ENCODE data around the gene TAGLN. TPM values are rescaled to one million over a fixed set of nuclear protein-coding genes. Genes with fewer than 3 reads are reported as not detected.
"Not testable (repeated sequence)": the region's sequence is repeated elsewhere in the genome, so short reads cannot be mapped to it uniquely, and the experiment has no call there.

TAGLN gene
- total RNA-seq, 1 donor from 2014 or later, result 12.9 TPM

DNA sequence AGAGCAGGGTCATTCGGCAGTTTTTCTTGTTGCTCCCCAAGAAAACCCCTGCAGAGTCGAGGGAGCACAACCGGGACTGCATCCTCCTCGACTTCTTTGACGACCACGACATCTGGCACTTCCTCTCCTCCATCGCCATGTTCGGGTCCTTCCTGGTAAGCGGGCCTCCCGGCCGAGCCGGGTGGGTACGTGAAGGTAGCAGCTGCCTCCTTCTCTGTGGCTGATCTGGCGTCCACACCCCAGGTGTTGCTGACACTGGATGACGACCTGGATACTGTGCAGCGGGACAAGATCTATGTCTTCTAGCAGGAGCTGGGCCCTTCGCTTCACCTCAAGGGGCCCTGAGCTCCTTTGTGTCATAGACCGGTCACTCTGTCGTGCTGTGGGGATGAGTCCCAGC lies 3.4 kb upstream of the TAGLN start:
- no peak for DNase-seq

DNA sequence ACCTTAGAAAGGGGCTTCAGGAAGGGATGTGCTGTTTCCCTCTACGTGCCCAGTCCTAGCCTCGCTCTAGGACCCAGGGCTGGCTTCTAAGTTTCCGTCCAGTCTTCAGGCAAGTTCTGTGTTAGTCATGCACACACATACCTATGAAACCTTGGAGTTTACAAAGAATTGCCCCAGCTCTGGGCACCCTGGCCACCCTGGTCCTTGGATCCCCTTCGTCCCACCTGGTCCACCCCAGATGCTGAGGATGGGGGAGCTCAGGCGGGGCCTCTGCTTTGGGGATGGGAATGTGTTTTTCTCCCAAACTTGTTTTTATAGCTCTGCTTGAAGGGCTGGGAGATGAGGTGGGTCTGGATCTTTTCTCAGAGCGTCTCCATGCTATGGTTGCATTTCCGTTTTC lies 2.2 kb upstream of the TAGLN start:
- DNase-seq, result no peak

DNA sequence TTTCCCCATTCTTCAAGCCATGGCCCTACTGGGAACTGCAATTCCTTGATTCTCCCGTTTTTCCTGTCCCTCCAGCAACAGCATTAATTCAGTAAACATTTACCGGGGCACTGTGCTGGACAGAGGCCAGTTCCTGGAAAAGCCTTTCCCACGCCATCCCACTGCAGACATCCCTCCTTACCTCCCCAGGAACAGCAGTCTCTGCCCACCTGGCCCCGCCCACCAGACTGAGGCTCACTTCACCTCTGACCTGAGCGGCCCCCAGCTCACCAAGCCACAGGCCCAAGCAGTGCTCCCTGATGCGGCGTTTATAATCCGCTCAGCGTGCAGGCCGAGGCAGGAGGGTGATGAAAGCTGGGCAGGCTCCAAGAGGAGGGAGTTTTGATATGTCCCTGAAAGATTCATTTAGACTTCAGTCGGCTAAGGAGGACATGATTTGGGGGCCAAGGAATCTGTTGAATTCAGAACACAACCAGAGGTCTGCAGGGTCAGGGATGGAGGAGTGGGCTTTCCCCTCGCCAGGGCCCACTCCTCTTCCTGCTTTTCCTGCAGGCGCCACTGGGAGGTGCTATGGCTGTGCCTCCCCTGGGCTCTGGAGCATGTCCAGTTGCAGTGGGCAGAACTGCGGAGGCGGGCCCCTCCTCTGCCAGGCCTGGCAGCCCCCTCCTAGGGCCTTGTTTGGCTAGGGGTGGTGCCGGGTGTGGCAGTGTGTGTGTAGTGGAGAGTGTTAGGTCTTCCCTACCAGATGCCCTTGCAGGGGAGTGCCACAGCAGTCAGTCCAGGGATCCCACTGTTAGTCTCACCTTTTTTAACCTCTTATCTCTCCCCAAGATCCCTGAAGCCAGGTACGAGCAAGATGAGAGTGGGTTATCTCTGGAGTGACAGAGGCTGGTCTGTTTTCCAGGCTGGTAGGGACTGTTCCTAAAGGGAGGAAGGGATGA lies 1.4 kb upstream of the TAGLN start:
- no peak for DNase-seq

DNA sequence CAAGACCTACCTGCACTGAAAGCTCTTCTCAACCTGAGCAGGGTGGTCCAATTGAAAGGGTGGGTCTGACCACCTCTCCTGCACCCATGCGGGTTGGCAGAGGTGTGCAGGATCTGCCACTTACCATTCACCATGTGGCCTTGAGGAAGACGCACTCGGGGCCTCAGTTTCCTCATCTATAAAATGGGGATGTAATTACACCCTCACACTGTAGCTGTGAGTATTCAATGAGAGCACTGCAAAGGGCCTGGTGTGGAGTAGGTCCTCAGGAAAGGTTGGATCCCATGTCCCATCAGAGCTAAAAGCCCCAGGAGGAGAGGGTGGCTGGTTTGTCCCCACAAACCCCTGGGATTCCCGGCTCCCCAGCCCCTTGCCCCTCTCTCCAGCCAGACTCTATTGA lies 557 bp upstream of the TAGLN start:
- no peak for DNase-seq

DNA sequence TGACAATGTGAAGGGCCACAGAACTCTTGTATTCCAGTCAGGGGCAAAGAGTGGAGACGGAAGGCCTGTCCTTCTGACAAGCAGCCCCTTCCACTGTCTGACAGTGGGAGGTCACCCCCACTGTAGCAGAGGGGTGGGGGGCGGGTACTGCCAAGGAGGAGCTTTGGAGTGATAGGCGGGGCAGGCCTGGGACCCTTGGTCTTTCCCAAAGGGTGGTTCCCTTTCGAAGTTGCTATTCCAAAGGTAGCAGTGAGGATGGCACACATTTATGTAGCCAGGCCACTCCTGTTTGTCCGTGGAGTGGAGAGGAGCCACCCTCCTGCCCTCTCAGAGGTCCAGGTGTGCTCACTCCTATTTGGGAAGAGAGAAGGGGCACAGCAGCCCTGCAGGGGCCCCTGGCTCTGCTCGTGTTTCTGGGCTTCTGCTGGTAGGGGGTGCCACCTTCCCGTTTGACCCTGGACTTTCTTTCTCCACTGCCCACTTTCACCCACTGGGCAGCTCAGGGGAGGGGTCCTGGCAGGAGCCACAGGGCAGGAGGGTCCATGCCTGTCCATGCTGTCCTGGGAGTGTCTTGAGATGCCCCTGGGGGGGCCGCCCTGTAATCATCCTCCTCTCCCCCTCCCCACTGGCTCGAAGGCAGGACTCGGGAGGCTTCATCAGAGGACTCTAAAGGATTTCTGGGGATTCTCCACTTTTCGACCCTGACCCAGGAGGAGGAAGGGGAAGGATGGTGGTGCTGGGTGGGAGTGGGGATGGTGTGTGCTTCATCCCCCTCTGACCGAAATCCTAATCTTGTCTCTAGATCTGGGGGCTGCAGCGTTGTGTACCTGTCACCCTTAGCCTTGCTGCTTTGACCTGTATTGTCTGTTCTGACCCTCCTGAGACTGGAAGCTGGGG lies 994 bp downstream of the TAGLN start:
- DNase-seq, result no peak

DNA sequence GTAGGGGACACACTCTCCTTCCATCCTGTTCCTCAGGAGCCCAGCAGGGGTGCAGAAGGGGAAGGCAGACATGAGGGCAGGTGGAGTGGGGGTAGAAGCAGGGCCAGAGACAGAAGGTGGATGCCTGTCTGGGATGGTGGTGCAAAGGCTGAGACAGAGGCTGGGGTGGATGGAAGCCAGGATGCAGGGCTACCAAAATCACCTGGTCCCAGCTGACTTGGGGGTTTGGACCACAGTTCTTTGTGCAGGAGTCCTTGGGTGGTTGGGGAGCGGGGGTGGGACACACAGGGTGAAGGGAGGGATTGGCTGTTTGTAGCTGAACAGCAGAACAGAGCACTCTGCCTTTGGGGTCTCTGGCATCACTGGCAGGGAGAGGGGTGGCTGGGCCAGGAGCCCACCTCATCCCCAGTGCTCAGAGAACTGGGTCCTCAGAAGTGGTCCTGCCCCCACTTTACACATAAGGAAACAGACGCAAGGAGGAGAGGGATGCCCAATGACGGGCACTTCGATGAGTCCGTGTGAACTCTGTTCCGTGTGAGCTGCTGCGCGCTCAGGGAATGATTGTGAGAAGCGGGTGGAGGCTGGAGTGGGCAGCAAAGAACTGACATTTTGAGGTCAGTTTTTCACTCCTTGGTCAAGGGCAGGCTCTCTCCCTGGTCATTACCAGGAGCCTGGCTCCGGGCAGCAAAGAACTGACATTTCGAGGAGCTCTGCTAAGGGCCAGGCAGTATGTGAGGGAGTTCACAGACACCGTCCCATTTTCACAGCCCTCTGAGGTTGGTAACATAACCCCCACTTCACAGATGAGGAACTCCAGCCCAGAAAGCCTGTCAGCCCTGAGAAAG lies 1.9 kb downstream of the TAGLN start:
- DNase-seq, result no peak

DNA sequence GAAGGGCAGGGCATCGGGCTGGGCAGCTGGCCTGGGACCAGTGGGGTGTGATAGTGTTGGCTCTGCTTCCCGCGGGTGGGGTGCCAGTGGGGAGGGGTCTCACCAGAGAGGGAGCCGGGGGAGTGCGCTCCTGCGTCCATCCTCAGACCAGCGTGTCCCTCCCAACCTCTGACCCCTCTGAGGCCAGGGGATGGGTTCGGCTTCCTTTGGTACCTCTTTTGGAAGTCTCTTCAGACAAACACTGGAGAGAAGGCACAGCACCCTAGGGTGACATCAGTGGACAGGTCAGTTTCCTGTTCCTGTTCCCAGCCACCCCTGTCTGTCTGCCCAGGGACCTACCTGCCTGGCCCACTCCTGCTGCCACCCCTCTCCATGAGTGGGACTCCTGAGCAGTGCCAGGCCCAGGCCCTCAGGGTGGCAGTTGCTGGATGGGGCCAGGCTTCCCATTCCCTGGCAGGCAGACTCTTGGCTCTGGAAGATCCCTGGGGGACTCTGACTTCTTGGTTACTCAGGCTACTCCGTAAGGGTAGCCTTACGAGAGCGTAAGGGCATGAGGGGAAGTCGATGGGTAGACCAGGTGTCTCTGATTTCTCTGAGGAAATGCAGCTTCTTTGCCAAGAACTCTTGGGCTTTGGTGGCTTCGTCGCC lies 2.6 kb downstream of the TAGLN start:
- no peak for DNase-seq

DNA sequence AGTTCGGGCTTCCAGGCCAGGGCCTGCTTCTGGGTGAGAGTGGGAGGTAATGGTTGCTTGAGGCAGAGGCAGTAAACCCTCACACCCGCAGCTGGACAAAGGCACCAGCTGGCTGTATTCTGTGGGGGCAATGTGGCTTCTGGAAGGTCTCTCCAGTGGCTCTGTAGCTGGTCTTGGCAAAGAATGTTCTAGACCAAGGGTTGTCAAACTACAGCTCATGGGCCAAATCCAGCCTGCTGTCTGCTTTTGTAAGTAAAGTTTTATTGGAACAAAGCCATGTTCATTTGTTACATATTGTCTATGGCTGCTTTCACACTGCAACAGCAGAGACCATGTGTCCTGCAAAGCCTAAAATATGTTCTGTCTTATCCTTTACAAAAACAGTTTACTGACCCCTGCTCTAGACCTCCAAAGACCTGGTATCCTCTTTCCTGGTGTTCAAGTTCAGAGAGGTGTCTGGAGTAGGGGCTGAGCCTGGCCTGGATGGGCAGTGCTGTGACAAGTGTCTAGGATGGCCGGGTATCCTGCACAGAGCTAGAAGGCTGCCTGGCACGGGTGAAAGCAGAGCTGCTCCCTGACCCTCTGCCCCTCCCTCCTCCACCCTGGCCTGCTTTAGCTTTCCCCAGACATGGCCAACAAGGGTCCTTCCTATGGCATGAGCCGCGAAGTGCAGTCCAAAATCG lies 3.4 kb downstream of the TAGLN start:
- DNase-seq, result no peak

DNA sequence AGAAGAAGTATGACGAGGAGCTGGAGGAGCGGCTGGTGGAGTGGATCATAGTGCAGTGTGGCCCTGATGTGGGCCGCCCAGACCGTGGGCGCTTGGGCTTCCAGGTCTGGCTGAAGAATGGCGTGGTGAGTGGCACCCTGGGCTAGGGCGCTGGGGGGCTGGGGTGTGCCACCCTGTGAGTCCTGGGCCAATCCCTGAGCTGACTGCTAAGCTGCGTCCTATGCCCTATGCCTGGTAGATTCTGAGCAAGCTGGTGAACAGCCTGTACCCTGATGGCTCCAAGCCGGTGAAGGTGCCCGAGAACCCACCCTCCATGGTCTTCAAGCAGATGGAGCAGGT lies 3.9 kb downstream of the TAGLN start:
- no peak for DNase-seq

DNA sequence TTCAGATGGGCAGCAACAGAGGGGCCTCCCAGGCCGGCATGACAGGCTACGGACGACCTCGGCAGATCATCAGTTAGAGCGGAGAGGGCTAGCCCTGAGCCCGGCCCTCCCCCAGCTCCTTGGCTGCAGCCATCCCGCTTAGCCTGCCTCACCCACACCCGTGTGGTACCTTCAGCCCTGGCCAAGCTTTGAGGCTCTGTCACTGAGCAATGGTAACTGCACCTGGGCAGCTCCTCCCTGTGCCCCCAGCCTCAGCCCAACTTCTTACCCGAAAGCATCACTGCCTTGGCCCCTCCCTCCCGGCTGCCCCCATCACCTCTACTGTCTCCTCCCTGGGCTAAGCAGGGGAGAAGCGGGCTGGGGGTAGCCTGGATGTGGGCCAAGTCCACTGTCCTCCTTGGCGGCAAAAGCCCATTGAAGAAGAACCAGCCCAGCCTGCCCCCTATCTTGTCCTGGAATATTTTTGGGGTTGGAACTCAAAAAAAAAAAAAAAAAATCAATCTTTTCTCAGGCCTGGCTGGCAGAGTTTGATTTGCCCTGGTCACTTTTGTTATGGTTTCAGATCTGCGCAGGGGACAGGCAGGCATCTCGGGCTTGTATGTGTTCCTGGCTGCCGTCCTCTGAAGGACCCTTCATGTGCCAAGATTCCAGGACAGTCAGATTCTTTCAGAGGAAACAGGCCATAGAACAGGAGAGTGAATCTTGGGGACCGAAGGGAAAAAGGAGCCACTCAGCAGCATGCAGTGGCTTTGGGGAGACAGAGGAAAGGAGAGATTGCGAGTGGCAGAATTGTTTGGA lies 5.3 kb downstream of the TAGLN start:
- no peak for DNase-seq

DNA sequence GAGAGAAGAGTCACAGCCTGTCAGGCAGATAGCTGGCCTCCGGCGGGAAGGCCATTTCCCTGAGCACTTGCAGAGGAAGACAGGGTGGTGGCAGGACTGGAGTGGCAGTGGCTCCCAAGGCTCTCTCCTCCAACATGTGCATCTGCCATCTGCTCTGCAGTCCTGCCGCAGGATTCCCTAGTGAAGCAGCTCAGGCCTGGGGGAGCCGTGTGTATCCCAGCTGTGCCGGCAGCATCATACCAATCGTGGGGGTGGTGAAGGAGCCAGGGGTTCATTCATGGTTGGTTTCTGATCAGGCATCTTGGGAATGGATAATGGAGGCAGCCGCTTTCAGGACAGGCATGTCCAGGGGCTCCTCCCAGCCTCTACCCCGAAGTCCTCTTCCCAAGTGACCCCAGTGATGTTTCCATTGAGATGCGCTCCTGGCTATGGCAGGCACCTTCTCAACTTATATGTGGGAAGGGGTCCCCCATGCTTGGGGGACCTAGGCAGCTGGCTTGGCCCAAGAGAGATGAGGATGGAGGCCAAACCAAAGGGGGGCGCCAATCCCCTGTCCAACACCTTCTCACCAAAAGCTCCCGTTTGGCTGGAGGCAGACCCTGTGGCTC lies 6.1 kb downstream of the TAGLN start:
- no peak for DNase-seq

DNA sequence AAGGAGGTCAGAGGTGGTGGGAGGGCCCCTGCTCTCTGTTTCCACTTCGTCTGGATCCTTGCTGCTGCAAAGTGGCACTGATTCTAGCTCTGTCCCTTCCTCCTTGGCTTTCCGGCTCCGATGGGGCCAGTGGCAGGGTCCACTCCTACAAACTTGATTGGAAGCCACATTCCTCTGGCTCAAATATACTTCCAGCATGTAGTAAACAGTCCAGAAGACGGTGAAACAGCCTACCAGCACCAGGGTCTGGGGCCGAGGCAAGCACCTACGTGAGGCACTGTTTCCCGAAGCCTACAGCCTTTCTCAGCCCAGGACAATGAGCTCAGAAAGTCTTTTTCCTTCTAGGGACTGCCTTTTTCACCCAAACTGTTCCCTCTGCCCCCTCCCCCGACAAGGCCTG lies 6.9 kb downstream of the TAGLN start:
- DNase-seq, result not testable (repeated sequence)

DNA sequence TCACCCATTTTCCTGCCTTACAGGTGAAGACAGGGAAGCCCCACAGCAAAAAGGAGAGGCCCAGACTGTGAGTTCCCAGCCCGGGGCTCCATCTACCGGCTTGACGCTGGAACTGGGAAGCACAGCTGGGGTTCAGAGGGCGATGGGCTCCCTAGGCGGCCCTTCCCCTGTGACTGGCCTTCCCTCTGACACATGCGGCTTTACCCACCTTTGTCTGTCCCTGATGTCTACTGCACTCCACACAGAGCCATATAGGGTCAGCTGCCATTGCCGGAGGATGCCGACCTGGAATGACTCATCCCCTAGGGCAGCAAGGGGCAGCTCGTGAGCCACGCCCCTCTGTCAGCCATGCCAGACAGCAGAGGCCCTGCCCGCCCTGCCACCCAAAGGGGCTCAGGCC lies 7.7 kb downstream of the TAGLN start:
- DNase-seq, result not testable (repeated sequence)

DNA sequence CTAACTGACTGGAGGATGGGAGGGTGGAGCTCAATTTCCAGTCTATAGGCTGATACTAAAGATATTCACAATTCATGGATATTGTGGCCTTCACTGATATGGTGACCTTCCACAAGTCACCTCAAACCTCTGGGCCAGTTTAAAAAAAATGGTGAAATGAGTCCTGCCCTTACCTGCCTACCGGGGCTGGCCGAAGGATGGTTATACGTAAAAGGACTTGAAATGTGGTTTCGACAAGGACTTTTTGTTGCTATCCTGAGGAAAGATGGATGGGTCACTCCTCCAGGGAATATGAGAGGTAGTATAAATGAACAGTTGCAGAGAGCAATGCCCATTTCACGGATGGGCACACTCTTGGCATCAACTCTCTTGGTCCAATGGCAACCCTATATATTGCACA lies 8.3 kb downstream of the TAGLN start:
- not testable (repeated sequence) for DNase-seq

DNA sequence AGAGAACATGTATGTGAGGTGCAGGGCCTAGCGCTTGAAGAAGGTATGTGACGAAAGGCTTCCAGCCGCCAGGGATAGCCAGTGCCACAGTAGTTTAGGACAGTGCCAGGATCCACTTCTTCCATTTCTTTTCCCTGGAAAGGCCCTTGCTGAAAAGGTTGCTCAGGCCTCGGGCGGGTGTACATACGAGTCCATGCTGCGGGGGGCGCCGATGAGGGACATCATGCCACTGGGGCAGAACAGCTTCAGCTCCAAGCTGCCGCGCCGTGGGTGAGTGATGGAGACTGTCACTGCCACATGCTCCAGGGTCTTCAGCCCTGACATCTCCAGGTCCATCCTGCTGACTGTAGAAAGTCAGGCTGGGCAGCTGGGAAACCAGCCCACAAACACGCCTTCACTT lies 9.5 kb downstream of the TAGLN start:
- not testable (repeated sequence) for DNase-seq

DNA sequence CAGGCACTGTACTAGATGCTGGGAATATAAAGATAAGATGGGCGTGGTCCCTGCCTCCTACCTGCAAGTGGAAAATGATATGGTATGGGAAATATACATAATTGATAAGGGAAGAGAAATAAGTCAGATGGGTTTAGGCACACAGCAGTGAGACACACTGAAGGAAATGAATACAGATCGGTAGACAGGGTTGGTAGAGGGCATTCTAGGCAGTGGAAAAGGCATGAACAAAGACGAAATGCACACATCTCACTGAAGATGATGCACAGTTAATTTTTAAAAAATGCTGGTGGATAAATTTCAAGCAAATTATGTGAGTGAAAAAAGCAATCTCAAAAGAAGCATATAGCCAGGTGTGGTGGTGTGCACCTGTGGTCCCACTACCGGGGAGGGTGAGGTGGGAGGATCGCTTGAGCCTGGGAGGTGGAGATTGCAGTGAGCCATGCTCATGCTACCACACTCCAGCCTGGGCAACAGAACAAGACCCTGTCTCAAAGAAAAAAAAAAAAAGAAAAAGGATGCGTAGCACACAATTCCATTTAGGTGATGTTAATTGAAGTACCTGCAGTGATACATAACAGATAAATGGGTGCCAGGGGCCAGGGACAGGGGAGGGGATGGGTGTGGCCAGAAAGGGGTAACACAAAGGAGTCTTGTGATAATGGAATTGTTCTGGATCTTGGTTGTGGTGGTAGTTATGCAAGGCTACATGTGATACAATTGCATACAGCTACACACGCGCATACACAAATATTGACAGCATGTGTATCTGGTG lies 10.4 kb downstream of the TAGLN start:
- DNase-seq, result not testable (repeated sequence)

DNA sequence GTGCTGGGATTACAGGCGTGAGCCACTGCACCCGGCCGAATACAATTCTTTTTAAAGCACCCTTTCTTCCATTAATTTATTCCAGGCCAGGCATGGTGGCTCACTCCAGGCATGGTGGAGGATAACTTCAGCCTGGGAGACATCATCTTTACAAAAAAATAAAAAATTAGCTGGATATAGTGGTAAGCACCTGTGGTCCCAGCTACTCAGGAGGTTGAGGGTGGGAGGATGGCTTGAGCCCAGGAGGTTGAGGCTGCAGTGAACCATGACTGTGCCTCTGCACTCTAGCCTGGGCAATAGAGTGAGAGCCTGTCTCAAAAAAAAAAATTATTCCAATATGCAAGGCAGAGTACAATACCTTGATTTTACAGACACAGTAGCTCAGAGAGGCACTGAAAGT lies 11.4 kb downstream of the TAGLN start:
- no peak for DNase-seq

DNA sequence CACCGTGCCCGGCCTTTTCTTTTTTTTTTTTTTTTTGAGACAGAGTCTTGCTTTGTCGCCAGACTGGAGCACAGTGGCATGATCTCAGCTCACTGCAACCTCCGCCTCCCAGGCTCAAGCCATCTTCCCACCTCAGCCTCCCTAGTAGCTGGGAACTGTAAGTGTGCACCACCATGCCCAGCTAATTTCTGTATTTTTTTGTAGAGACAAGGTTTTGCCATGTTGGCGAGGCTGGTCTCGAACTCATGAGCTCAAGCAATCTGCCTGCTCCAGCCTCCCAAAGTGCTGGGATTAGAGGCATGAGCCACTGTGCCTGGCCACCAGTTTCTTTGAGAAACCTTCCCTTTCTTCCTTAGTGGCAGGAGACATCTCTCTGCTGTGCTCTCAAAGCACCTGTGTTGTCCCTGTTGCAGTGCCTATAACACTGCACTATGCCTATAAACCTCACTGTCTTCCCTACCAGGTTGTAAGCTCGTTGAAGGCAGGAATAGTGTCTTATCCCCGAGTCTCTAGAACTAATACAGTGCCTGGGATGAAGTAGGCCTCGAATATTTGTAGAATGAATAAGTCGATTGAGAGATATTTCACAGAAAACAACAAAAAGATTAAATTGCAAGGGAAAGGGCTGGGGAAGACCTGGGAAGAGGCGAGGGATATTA lies 13.7 kb downstream of the TAGLN start:
- no peak for DNase-seq
